ENCODE results near the gene RNF220. TPM values are rescaled to one million over a fixed set of nuclear protein-coding genes. Genes with fewer than 3 reads are reported as not detected.

The RNF220 gene
- total RNA-seq (54.7 TPM), polyA plus RNA-seq (ENCODE audit: insufficient read depth in 1 of 8, insufficient read length in 8 of 8, low replicate concordance in 1 of 8) (10 to 100 TPM; 54.5 to 63.4 (median 57.7) TPM)
- long read RNA-seq, donor 1 = 0 reads
- long read RNA-seq, donor 2 = 0 reads
- long read RNA-seq, donor 3, partial matches to known transcripts = 0 of 7 reads
- long read RNA-seq, donor 3, other reads (novel, unspliced or antisense) = 7 of 7 reads
- long read RNA-seq, donor 4, partial matches to known transcripts = 0 of 3 reads
- long read RNA-seq, donor 4, other reads (novel, unspliced or antisense) = 0 of 3 reads
- long read RNA-seq, donor 5, partial matches to known transcripts = 0 of 17 reads
- long read RNA-seq, donor 5, other reads (novel, unspliced or antisense) = 17 of 17 reads
- long read RNA-seq, donor 6, partial matches to known transcripts = 14 of 30 reads
- long read RNA-seq, donor 6, other reads (novel, unspliced or antisense) = 16 of 30 reads
- long read RNA-seq, donor 7, partial matches to known transcripts = 9 of 9 reads
- long read RNA-seq, donor 7, other reads (novel, unspliced or antisense) = 0 of 9 reads
- long read RNA-seq, donor 8 = 0 reads
- long read RNA-seq, donor 9, partial matches to known transcripts = 0 of 1 reads
- long read RNA-seq, donor 9, other reads (novel, unspliced or antisense) = 0 of 1 reads
- long read RNA-seq, donor 10, partial matches to known transcripts = 0 of 1 reads
- long read RNA-seq, donor 10, other reads (novel, unspliced or antisense) = 0 of 1 reads
- long read RNA-seq, donor 11 = 0 reads

- Histone ChIP-seq H3K27me3 (ENCODE audit: control insufficient read depth, insufficient read depth, low read length) (peaks cover 69% of the 10 kb centered on the region), H3K4me1 (ENCODE audit: control insufficient read depth, insufficient read depth, low read length) (peaks cover 31% of the 10 kb centered on the region), H3K4me3 (ENCODE audit: low read length) (peak within 1 kb of the TSS; percentile 39), H3K36me3 (ENCODE audit: control insufficient read depth, insufficient read depth, low read length) (no peaks in the 10 kb centered on the region), H3K27ac (ENCODE audit: low read length) (no peak within 1 kb of the TSS), H3K9me3 (replicated peaks; ENCODE audit: control insufficient read depth, low read depth, low read length) (no peaks in the 10 kb centered on the region)
- DNase-seq = peak; percentile 77
- 1% methylated on average over 42 of the region's 55 CpGs for WGBS (ENCODE audit: insufficient coverage)
Measured at GRCh38 chr1:44405031-44405797, at the start of gene RNF220. RNF220 (plus strand) TSS chr1:44405255.

- Histone ChIP-seq H3K36me3 (ENCODE audit: control insufficient read depth, insufficient read depth, low read length) (peaks cover 2% of the 10 kb centered on the region), H3K9me3 (replicated peaks; ENCODE audit: control insufficient read depth, low read depth, low read length) (no peaks in the 10 kb centered on the region), H3K4me1 (ENCODE audit: control insufficient read depth, insufficient read depth, low read length) (peaks cover 13% of the 10 kb centered on the region), H3K27ac (ENCODE audit: low read length) (no peak overlapping the region), H3K27me3 (ENCODE audit: control insufficient read depth, insufficient read depth, low read length) (no peaks in the 10 kb centered on the region), H3K4me3 (ENCODE audit: low read length) (no peak overlapping the region)
- no peak for DNase-seq
- 80% methylated on average over 2 of the region's 12 CpGs for WGBS (ENCODE audit: insufficient coverage)
Measured at GRCh38 chr1:44355582-44356305, 49.3 kb upstream of the RNF220 start.

- no peak for DNase-seq
- Histone ChIP-seq H3K4me1 (ENCODE audit: control insufficient read depth, insufficient read depth, low read length) (peaks cover 13% of the 10 kb centered on the region), H3K9me3 (replicated peaks; ENCODE audit: control insufficient read depth, low read depth, low read length) (no peaks in the 10 kb centered on the region), H3K27ac (ENCODE audit: low read length) (no peak overlapping the region), H3K4me3 (ENCODE audit: low read length) (no peak overlapping the region), H3K27me3 (ENCODE audit: control insufficient read depth, insufficient read depth, low read length) (no peaks in the 10 kb centered on the region), H3K36me3 (ENCODE audit: control insufficient read depth, insufficient read depth, low read length) (no peaks in the 10 kb centered on the region)
- WGBS (ENCODE audit: insufficient coverage) = 33% methylated on average over 3 of the region's 4 CpGs
Measured at GRCh38 chr1:44357710-44358109, 47.3 kb upstream of the RNF220 start.

- no peak for DNase-seq
- Histone ChIP-seq H3K27ac (ENCODE audit: low read length) (no peak overlapping the region), H3K27me3 (ENCODE audit: control insufficient read depth, insufficient read depth, low read length) (no peaks in the 10 kb centered on the region), H3K36me3 (ENCODE audit: control insufficient read depth, insufficient read depth, low read length) (no peaks in the 10 kb centered on the region), H3K4me1 (ENCODE audit: control insufficient read depth, insufficient read depth, low read length) (peaks cover 8% of the 10 kb centered on the region), H3K4me3 (ENCODE audit: low read length) (no peak overlapping the region), H3K9me3 (replicated peaks; ENCODE audit: control insufficient read depth, low read depth, low read length) (no peaks in the 10 kb centered on the region)
- WGBS (ENCODE audit: insufficient coverage) = 37% methylated on average over 5 of the region's 6 CpGs
Measured at GRCh38 chr1:44359234-44359935, 45.7 kb upstream of the RNF220 start.

GRCh38 chr1:44361478-44361877 lies 43.6 kb upstream of the RNF220 start:
- Histone ChIP-seq H3K36me3 (ENCODE audit: control insufficient read depth, insufficient read depth, low read length) (no peaks in the 10 kb centered on the region), H3K9me3 (replicated peaks; ENCODE audit: control insufficient read depth, low read depth, low read length) (no peaks in the 10 kb centered on the region), H3K27ac (ENCODE audit: low read length) (no peak overlapping the region), H3K4me3 (ENCODE audit: low read length) (no peak overlapping the region), H3K4me1 (ENCODE audit: control insufficient read depth, insufficient read depth, low read length) (no peaks in the 10 kb centered on the region), H3K27me3 (ENCODE audit: control insufficient read depth, insufficient read depth, low read length) (no peaks in the 10 kb centered on the region)
- 100% methylated on average over 2 of the region's 4 CpGs for WGBS (ENCODE audit: insufficient coverage)
- DNase-seq = no peak

GRCh38 chr1:44366371-44366975 lies 38.6 kb upstream of the RNF220 start:
- H3K4me3 ChIP-seq (ENCODE audit: low read length) = no peak overlapping the region
- no peak for DNase-seq
- peaks cover 5% of the 10 kb centered on the region for H3K27me3 ChIP-seq (ENCODE audit: control insufficient read depth, insufficient read depth, low read length)
- no peaks in the 10 kb centered on the region for H3K9me3 ChIP-seq (replicated peaks; ENCODE audit: control insufficient read depth, low read depth, low read length)
- no peaks in the 10 kb centered on the region for H3K4me1 ChIP-seq (ENCODE audit: control insufficient read depth, insufficient read depth, low read length)
- no peak overlapping the region for H3K27ac ChIP-seq (ENCODE audit: low read length)
- WGBS (ENCODE audit: insufficient coverage) = 75% methylated on average over 6 of the region's 7 CpGs
- no peaks in the 10 kb centered on the region for H3K36me3 ChIP-seq (ENCODE audit: control insufficient read depth, insufficient read depth, low read length)

- WGBS (ENCODE audit: insufficient coverage) = no CpG with 5 or more reads among the region's 1 CpG
Measured at GRCh38 chr1:44367944-44368343, 37.1 kb upstream of the RNF220 start.

GRCh38 chr1:44368471-44369151 lies 36.4 kb upstream of the RNF220 start:
- Histone ChIP-seq H3K4me1 (ENCODE audit: control insufficient read depth, insufficient read depth, low read length) (no peaks in the 10 kb centered on the region), H3K9me3 (replicated peaks; ENCODE audit: control insufficient read depth, low read depth, low read length) (no peaks in the 10 kb centered on the region), H3K27me3 (ENCODE audit: control insufficient read depth, insufficient read depth, low read length) (peaks cover 5% of the 10 kb centered on the region), H3K27ac (ENCODE audit: low read length) (no peak overlapping the region), H3K4me3 (ENCODE audit: low read length) (no peak overlapping the region), H3K36me3 (ENCODE audit: control insufficient read depth, insufficient read depth, low read length) (no peaks in the 10 kb centered on the region)
- 68% methylated on average over 6 of the region's 12 CpGs for WGBS (ENCODE audit: insufficient coverage)
- no peak for DNase-seq

More at GRCh38 chr1:44367944-44368343, 37.1 kb upstream of the RNF220 start:
- Histone ChIP-seq H3K36me3 (ENCODE audit: control insufficient read depth, insufficient read depth, low read length) (no peaks in the 10 kb centered on the region), H3K4me1 (ENCODE audit: control insufficient read depth, insufficient read depth, low read length) (no peaks in the 10 kb centered on the region), H3K9me3 (replicated peaks; ENCODE audit: control insufficient read depth, low read depth, low read length) (no peaks in the 10 kb centered on the region), H3K4me3 (ENCODE audit: low read length) (no peak overlapping the region), H3K27me3 (ENCODE audit: control insufficient read depth, insufficient read depth, low read length) (peaks cover 5% of the 10 kb centered on the region), H3K27ac (ENCODE audit: low read length) (no peak overlapping the region)
- no peak for DNase-seq
